Mesenchymal stem cell (in vitro differentiated cells and primary cell): ENCODE results near the gene DPF1.
A peak's percentile ranks its signal among the peaks of the same experiment; 100 is the strongest.

ENCODE experiments used
- DNase-seq: peaks from one replicate; pipeline ENCODE4 v3.0.0-alpha.2; 2013
- H2AFZ ChIP-seq: one replicate; pipeline ENCODE4 v1.6.1; 2013; ENCODE audit warnings: low read depth, mild to moderate bottlenecking, control low read depth, inconsistent platforms, low read length, moderate library complexity
- H2AK5ac ChIP-seq: 2 replicates; pipeline ENCODE4 v1.6.1; 2013; ENCODE audit warnings: low read length, moderate library complexity, mild to moderate bottlenecking, inconsistent platforms; ENCODE audit not compliant: severe bottlenecking
- H2BK120ac ChIP-seq: one replicate; pipeline ENCODE4 v1.6.1; 2013; ENCODE audit warnings: low read depth, mild to moderate bottlenecking, inconsistent platforms, low read length, moderate library complexity
- H2BK12ac ChIP-seq, 2 experiments: one replicate each; pipeline ENCODE4 v1.6.1; 2013; ENCODE audit warnings: inconsistent platforms in 2 of 2, low read length in 2 of 2, mild to moderate bottlenecking in 2 of 2, moderate library complexity in 2 of 2, control low read depth in 1 of 2
- H2BK15ac ChIP-seq: one replicate; pipeline ENCODE4 v1.6.1; 2013; ENCODE audit warnings: mild to moderate bottlenecking, low read depth, inconsistent platforms; ENCODE audit not compliant: poor library complexity, severe bottlenecking
- H2BK5ac ChIP-seq: 2 replicates; pipeline ENCODE4 v1.6.1; 2013; ENCODE audit warnings: low read depth, mild to moderate bottlenecking, low read length, control low read depth, inconsistent platforms; ENCODE audit not compliant: poor library complexity, severe bottlenecking
- H3K14ac ChIP-seq, 2 experiments: one replicate each; pipeline ENCODE4 v1.6.1; 2013; ENCODE audit warnings: inconsistent platforms in 2 of 2, low read length in 2 of 2, control low read depth in 1 of 2, mild to moderate bottlenecking in 1 of 2, moderate library complexity in 1 of 2
- H3K18ac ChIP-seq, 2 experiments: one replicate each; pipeline ENCODE4 v1.6.1; 2013; ENCODE audit warnings: inconsistent platforms in 2 of 2, low read length in 2 of 2, control low read depth in 1 of 2, low read depth in 1 of 2, mild to moderate bottlenecking in 1 of 2
- H3K23ac ChIP-seq, 2 experiments: one replicate each; pipeline ENCODE4 v1.6.1; 2013; ENCODE audit warnings: inconsistent platforms in 2 of 2, low read length in 2 of 2, mild to moderate bottlenecking in 2 of 2, moderate library complexity in 2 of 2, control low read depth in 1 of 2
- H3K27ac ChIP-seq: 2 replicates; pipeline ENCODE4 v1.5.1; 2013; ENCODE audit warnings: mild to moderate bottlenecking, moderate library complexity, low read length, control low read depth, inconsistent platforms; ENCODE audit not compliant: poor library complexity, severe bottlenecking
- H3K27me3 ChIP-seq, 2 experiments: 2 replicates each; pipeline versions ENCODE4 v1.6.1 to v1.7.0; 2013; ENCODE audit warnings: low read length in 2 of 2, mild to moderate bottlenecking in 2 of 2, moderate library complexity in 2 of 2, control low read depth in 1 of 2, inconsistent platforms in 1 of 2; ENCODE audit not compliant: control insufficient read depth in 1 of 2, insufficient read depth in 1 of 2
- H3K36me3 ChIP-seq, 2 experiments: 2 replicates each; pipeline versions ENCODE4 v1.6.1 to v1.7.0; 2013; ENCODE audit warnings: low read length in 2 of 2, control low read depth in 1 of 2, inconsistent platforms in 1 of 2, low read depth in 1 of 2, mild to moderate bottlenecking in 1 of 2; ENCODE audit not compliant: insufficient read depth in 2 of 2, control insufficient read depth in 1 of 2
- H3K4ac ChIP-seq, 2 experiments: one replicate each; pipeline ENCODE4 v1.6.1; 2013; ENCODE audit warnings: inconsistent platforms in 2 of 2, low read length in 2 of 2, mild to moderate bottlenecking in 2 of 2, moderate library complexity in 2 of 2, control low read depth in 1 of 2, low read depth in 1 of 2
- H3K4me1 ChIP-seq: 2 replicates; pipeline ENCODE4 v1.6.1; 2013; ENCODE audit warnings: low read depth, low read length, control low read depth; ENCODE audit not compliant: control insufficient read depth, insufficient read depth
- H3K4me2 ChIP-seq: 2 replicates; pipeline ENCODE4 v1.6.1; 2013; ENCODE audit warnings: low read length, mild to moderate bottlenecking, inconsistent platforms; ENCODE audit not compliant: poor library complexity, severe bottlenecking
- H3K4me3 ChIP-seq, 2 experiments: 2 replicates each; pipeline versions ENCODE4 v1.5.1 to v1.7.0; 2013; ENCODE audit warnings: low read length in 2 of 2, mild to moderate bottlenecking in 2 of 2, control low read depth in 1 of 2, low read depth in 1 of 2; ENCODE audit not compliant: insufficient read depth in 1 of 2
- H3K79me1 ChIP-seq: replicated peaks from 2 replicates; pipeline ENCODE4 v1.6.1; 2013; ENCODE audit warnings: mild to moderate bottlenecking, control low read depth, low read length, inconsistent platforms; ENCODE audit not compliant: poor library complexity, severe bottlenecking
- H3K9ac ChIP-seq: 2 replicates; pipeline ENCODE4 v1.7.0; 2013; ENCODE audit warnings: mild to moderate bottlenecking, low read length, moderate library complexity
- H3K9me3 ChIP-seq: 2 replicates; pipeline ENCODE4 v1.7.0; 2013; ENCODE audit warnings: mild to moderate bottlenecking, low read length; ENCODE audit not compliant: control insufficient read depth
- H4K8ac ChIP-seq: one replicate; pipeline ENCODE4 v1.6.1; 2013; ENCODE audit warnings: inconsistent platforms, mild to moderate bottlenecking, low read length, moderate library complexity
- H4K91ac ChIP-seq: one replicate; pipeline ENCODE4 v1.6.1; 2013; ENCODE audit warnings: mild to moderate bottlenecking, low read length, inconsistent platforms
- WGBS: methylation state at CpG from one replicate; pipeline ENCODE4 v1.1.7; 2013; ENCODE audit warnings: mixed read lengths; 5-methylcytosine and 5-hydroxymethylcytosine counted together

DPF1 gene

GRCh38 chr19:38267761-38268483 lies 43.9 kb upstream of the DPF1 start:
- Histone ChIP-seq H3K23ac (no peak overlapping the region), H3K18ac (no peak overlapping the region), H2BK120ac (no peak overlapping the region), H2BK5ac (no peak overlapping the region), H2AK5ac (peak overlapping the region; percentile 4), H3K27me3 (peaks cover 0 to 25% of the 10 kb centered on the region in 2 experiments), H4K8ac (no peak overlapping the region), H3K36me3 (no peaks in the 10 kb centered on the region), H2BK15ac (no peak overlapping the region), H3K9me3 (no peaks in the 10 kb centered on the region), H3K9ac (no peak overlapping the region), H3K79me1 (peaks cover 5% of the 10 kb centered on the region), H3K4ac (no peak overlapping the region), H4K91ac (peak overlapping the region; percentile 3), H3K14ac (no peak overlapping the region), H3K4me3 (no peak overlapping the region), H3K27ac (no peak overlapping the region), H3K4me2 (peak overlapping the region; percentile 41), H2BK12ac (peak overlapping the region in 1 of 2 experiments; percentile 12), H3K4me1 (peaks cover 48% of the 10 kb centered on the region), H2AFZ (no peak overlapping the region)
- DNase-seq = no peak
- 88% methylated on average over 12 of the region's 12 CpGs for WGBS

- Histone ChIP-seq H2BK15ac (no peak overlapping the region), H2BK12ac (peak overlapping the region; percentile 55 to 72), H3K23ac (no peak overlapping the region), H3K79me1 (peaks cover 5% of the 10 kb centered on the region), H2AFZ (peak overlapping the region; percentile 29), H3K4me1 (peaks cover 48% of the 10 kb centered on the region), H3K36me3 (no peaks in the 10 kb centered on the region), H3K14ac (no peak overlapping the region), H3K9ac (no peak overlapping the region), H3K9me3 (no peaks in the 10 kb centered on the region), H3K27me3 (peaks cover 0 to 26% of the 10 kb centered on the region in 2 experiments), H3K27ac (peak overlapping the region; percentile 76), H3K4me2 (peak overlapping the region; percentile 41), H2BK5ac (no peak overlapping the region), H2AK5ac (peak overlapping the region; percentile 74), H4K91ac (peak overlapping the region; percentile 64), H4K8ac (peak overlapping the region; percentile 88), H2BK120ac (no peak overlapping the region), H3K4ac (peak overlapping the region in 1 of 2 experiments; percentile 67), H3K18ac (peak overlapping the region; percentile 28 to 56), H3K4me3 (no peak overlapping the region)
- 27% methylated on average over 12 of the region's 12 CpGs for WGBS
- DNase-seq = peak; percentile 58
These were observed 43.1 kb upstream of the DPF1 start for GRCh38 chr19:38266981-38267597.

GRCh38 chr19:38265921-38266429 lies 42.0 kb upstream of the DPF1 start:
- H2BK12ac ChIP-seq = no peak overlapping the region
- H4K8ac ChIP-seq = no peak overlapping the region
- 88% methylated on average over 12 of the region's 12 CpGs for WGBS
- peaks cover 3% of the 10 kb centered on the region for H3K79me1 ChIP-seq
- no peak overlapping the region for H3K18ac ChIP-seq
- H3K9me3 ChIP-seq = no peaks in the 10 kb centered on the region
- no peak overlapping the region for H3K9ac ChIP-seq
- H3K4me3 ChIP-seq = no peak overlapping the region
- peak overlapping the region; percentile 8 for H3K4me2 ChIP-seq
- H4K91ac ChIP-seq = no peak overlapping the region
- H2BK120ac ChIP-seq = no peak overlapping the region
- no peak overlapping the region for H2BK5ac ChIP-seq
- no peak overlapping the region for H3K23ac ChIP-seq
- H3K27ac ChIP-seq = peak overlapping the region; percentile 75
- peak overlapping the region; percentile 94 for H2AK5ac ChIP-seq
- H3K36me3 ChIP-seq = no peaks in the 10 kb centered on the region
- no peak overlapping the region for H2AFZ ChIP-seq
- peaks cover 0 to 26% of the 10 kb centered on the region in 2 experiments for H3K27me3 ChIP-seq
- H2BK15ac ChIP-seq = no peak overlapping the region
- peaks cover 48% of the 10 kb centered on the region for H3K4me1 ChIP-seq
- no peak for DNase-seq
- H3K14ac ChIP-seq = no peak overlapping the region
- H3K4ac ChIP-seq = no peak overlapping the region

GRCh38 chr19:38265213-38265861 lies 41.3 kb upstream of the DPF1 start:
- Histone ChIP-seq H4K8ac (peak overlapping the region; percentile 95), H3K9ac (no peak overlapping the region), H2BK12ac (no peak overlapping the region), H3K4ac (no peak overlapping the region), H2AFZ (peak overlapping the region; percentile 10), H2BK5ac (peak overlapping the region; percentile 26), H3K4me2 (peak overlapping the region; percentile 96), H3K36me3 (no peaks in the 10 kb centered on the region), H3K23ac (no peak overlapping the region), H3K14ac (no peak overlapping the region), H2BK15ac (no peak overlapping the region), H3K9me3 (no peaks in the 10 kb centered on the region), H4K91ac (peak overlapping the region; percentile 67), H3K27ac (peak overlapping the region; percentile 75), H3K4me1 (peaks cover 44% of the 10 kb centered on the region), H3K27me3 (peaks cover 0 to 26% of the 10 kb centered on the region in 2 experiments), H2AK5ac (peak overlapping the region; percentile 23), H3K4me3 (peak overlapping the region in 1 of 2 experiments; percentile 75), H3K79me1 (peaks cover 3% of the 10 kb centered on the region), H2BK120ac (no peak overlapping the region), H3K18ac (peak overlapping the region; percentile 5 to 19)
- 48% methylated on average over 14 of the region's 14 CpGs for whole genome bisulfite sequencing
- DNase-seq = no peak
